HepG2 (cell line): Measurements from ENCODE around the gene DCLK1. TPM values are rescaled to one million over a fixed set of nuclear protein-coding genes. Genes with fewer than 3 reads are reported as not detected.

Experiments
- ATAC-seq: fragments of 200-7000 bp; cut with Tn5 transposase; 3 replicates; pipeline ENCODE4 v1.9.1; 2020; ENCODE audit warnings: mild to moderate bottlenecking, moderate library complexity
- BruUV-seq: library from RNA; stranded (reverse); fragments of 400-500 nt; replicated peaks from 2 replicates; lab custom pipeline; 2021; lab: Mats Ljungman, UMichigan
- CTCF ChIA-PET: fragments of 300-600 bp; formaldehyde crosslinking; extraction: SDS; loops from one replicate; lab custom pipeline; 2021; ENCODE audit warnings: low total read pairs, inconsistent platforms, low intra/inter-chr PET ratio; lab: Yijun Ruan, JAX
- POLR2A ChIA-PET: fragments of 350-600 bp; sonication (Branson Sonifier 250); formaldehyde crosslinking; loops from one replicate; lab custom pipeline; 2020; ENCODE audit warnings: antibody characterized with exemption, inconsistent platforms; lab: Yijun Ruan, JAX
- DNase-seq: peaks from one replicate; pipeline ENCODE4 v3.0.0-alpha.2; 2015; ENCODE audit warnings: low spot score
- FAIRE-seq: peaks from 3 replicates; lab custom pipeline; 2011; peaks lifted over from hg19 to GRCh38; lab: Jason Lieb, UNC
- H2AFZ ChIP-seq: one replicate; pipeline ENCODE4 v1.6.1; 2011; ENCODE audit warnings: low read length, inconsistent platforms
- H3K27ac ChIP-seq: fragments of 300-600 bp; 3 replicates; pipeline ENCODE4 v1.8.0; 2011; ENCODE audit warnings: mixed run types, mild to moderate bottlenecking, mixed read lengths, low read length, inconsistent platforms; ENCODE audit not compliant: insufficient read depth; ENCODE audit errors: extremely low read length
- H3K27me3 ChIP-seq, 2 experiments: fragments of 200-600 bp in 1 of 2; 2 replicates in 1 of 2; 3 replicates in 1 of 2; pipeline versions ENCODE4 v1.6.0 to v1.8.0; 2011; ENCODE audit warnings: low read length in 2 of 2, mild to moderate bottlenecking in 2 of 2, moderate library complexity in 2 of 2, inconsistent platforms in 1 of 2; ENCODE audit not compliant: insufficient read depth in 2 of 2, control insufficient read depth in 1 of 2
- H3K36me3 ChIP-seq, 2 experiments: fragments of 200-600 bp in 1 of 2; replicated peaks in 1 of 2; 2 replicates in 1 of 2; 3 replicates in 1 of 2; pipeline versions ENCODE4 v1.5.1 to v1.8.0; 2011; ENCODE audit warnings: low read length in 2 of 2, inconsistent platforms in 1 of 2; ENCODE audit not compliant: insufficient read depth in 2 of 2, control insufficient read depth in 1 of 2
- H3K4me1 ChIP-seq: 2 replicates; pipeline ENCODE4 v1.5.1; 2012; ENCODE audit warnings: low read length, inconsistent platforms; ENCODE audit not compliant: insufficient read depth
- H3K4me2 ChIP-seq: 2 replicates; pipeline ENCODE4 v1.6.0; 2011; ENCODE audit warnings: low read depth, low read length, inconsistent platforms
- H3K4me3 ChIP-seq, 3 experiments: fragments of 200-600 bp in 1 of 3; sonication (generic), shearing (Covaris generic) in 1 of 3; replicated peaks in 1 of 3; 2 replicates each; pipeline ENCODE4 v1.5.1; 2011 to 2016; ENCODE audit warnings: low read length in 3 of 3, inconsistent platforms in 2 of 3, low read depth in 2 of 3, mild to moderate bottlenecking in 2 of 3, control low read depth in 1 of 3, mixed read lengths in 1 of 3; ENCODE audit not compliant: insufficient read depth in 1 of 3
- H3K79me2 ChIP-seq: one replicate; pipeline ENCODE4 v1.6.1; 2011; ENCODE audit warnings: low read length, inconsistent platforms; ENCODE audit not compliant: insufficient read depth
- H3K9ac ChIP-seq: 2 replicates; pipeline ENCODE4 v1.6.0; 2011; ENCODE audit warnings: mild to moderate bottlenecking, low read depth, low read length, inconsistent platforms; ENCODE audit not compliant: insufficient read depth
- H3K9me3 ChIP-seq: 2 replicates; pipeline ENCODE4 v1.5.1; 2012; ENCODE audit warnings: mild to moderate bottlenecking, low read length
- H4K20me1 ChIP-seq: 2 replicates; pipeline ENCODE4 v1.6.0; 2011; ENCODE audit warnings: inconsistent platforms, mild to moderate bottlenecking, low read length, moderate library complexity; ENCODE audit not compliant: insufficient read depth
- ARNTL ChIP-seq: sonication (generic); formaldehyde crosslinking; IDR thresholded peaks from 2 replicates; pipeline ENCODE4 v1.4.0; 2020; ENCODE audit warnings: mild to moderate bottlenecking, missing genetic modification reagents
- FOXK1 ChIP-seq: sonication (generic); formaldehyde crosslinking; IDR thresholded peaks from 2 replicates; pipeline ENCODE4 v1.4.0; 2020; ENCODE audit warnings: low read depth, missing genetic modification reagents, borderline replicate concordance
- HINFP ChIP-seq: sonication (generic); formaldehyde crosslinking; IDR thresholded peaks from 2 replicates; pipeline ENCODE4 v1.4.0; 2020; ENCODE audit warnings: low read depth, mild to moderate bottlenecking, missing genetic modification reagents
- LRRFIP1 ChIP-seq: sonication (generic); formaldehyde crosslinking; conservative IDR thresholded peaks from 2 replicates; pipeline ENCODE4 v1.4.0; 2020; ENCODE audit warnings: missing genetic modification reagents
- NBN ChIP-seq: fragments of 450-650 bp; conservative IDR thresholded peaks from 2 replicates; pipeline ENCODE4 v1.6.1; 2017
- TIGD3 ChIP-seq: sonication (generic); formaldehyde crosslinking; IDR thresholded peaks from 2 replicates; pipeline ENCODE4 v1.5.1; 2020; ENCODE audit warnings: mild to moderate bottlenecking, missing genetic modification reagents, borderline replicate concordance
- ZNF143 ChIP-seq: sonication (generic); formaldehyde crosslinking; IDR thresholded peaks from 2 replicates; pipeline ENCODE4 v1.4.0; 2020; ENCODE audit warnings: missing genetic modification reagents
- ZNF282 ChIP-seq: fragments of 450-650 bp; IDR thresholded peaks from 2 replicates; pipeline ENCODE4 v1.6.1; 2018; ENCODE audit not compliant: partially characterized antibody
- ZNF33B ChIP-seq: sonication (generic); formaldehyde crosslinking; IDR thresholded peaks from 2 replicates; pipeline ENCODE4 v1.5.1; 2020; ENCODE audit warnings: mild to moderate bottlenecking, missing genetic modification reagents
- ZNF816 ChIP-seq: sonication (generic); formaldehyde crosslinking; IDR thresholded peaks from 2 replicates; pipeline ENCODE4 v1.8.0; 2022; ENCODE audit warnings: missing genetic modification reagents, mild to moderate bottlenecking, borderline replicate concordance
- WGBS: methylation state at CpG from one replicate; pipeline ENCODE4 v1.1.6; 2017; ENCODE audit warnings: low lambda C conversion rate; 5-methylcytosine and 5-hydroxymethylcytosine counted together
- in situ Hi-C: cut with HindIII; loops from 2 replicates; pipeline ENCODE4 v1.10.0; 2017; ENCODE audit warnings: low pct_unique_long_range_greater_than_20kb; ENCODE audit not compliant: extremely low pct_ligation_motif_present
- intact Hi-C: fragments of 100-400 bp; cut with micrococcal nuclease; formaldehyde crosslinking; loops from one replicate; pipeline ENCODE4 v1.10.0; 2022; ENCODE audit not compliant: unreplicated experiment
- polyA plus RNA-seq, 8 experiments: library from polyadenylated mRNA; depleted of rRNA in 3 of 8; stranded (reverse) in 7 of 8; unstranded in 1 of 8; fragments of >200 nt; fragmentation: Illumina TruSeq in 4 of 8; extraction: Trizol in 4 of 8; gene quantifications; 2 replicates each; pipeline versions ENCODE4 v1.2.1 to v1.2.3, GENCODE V29; 2011 to 2016; ENCODE audit warnings: low read depth in 4 of 8, missing spikeins in 1 of 8, mixed read lengths in 1 of 8; ENCODE audit not compliant: insufficient read depth in 1 of 8
- total RNA-seq, 5 experiments: library from RNA; depleted of rRNA; stranded (reverse); fragments of >200 nt; fragmentation: Illumina TruSeq; extraction: Trizol; gene quantifications; 2 replicates each; pipeline ENCODE4 v1.2.3, GENCODE V29; 2016; ENCODE audit warnings: low read depth in 1 of 5

Gene DCLK1
- total and polyA plus RNA-seq, 2 of the 13 experiments (the other 11 are each of a cell fraction or from before 2014, with no cell fraction given): not detected

GRCh38 chr13:35761440-35762252 is 369.5 kb downstream of the DCLK1 start:
- no peak for DNase-seq
- peak; percentile 22 for TF ChIP-seq ZNF282
- no peak for TF ChIP-seq FOXK1
- 0 out of 2 replicates have a peak, but pooled peaks have one; percentile 10 for TF ChIP-seq NBN
- TF ChIP-seq, all 625 proteins: peak for 2
- Histone ChIP-seq H3K79me2 (no peaks in the 10 kb centered on the region), H3K4me3 (no peak overlapping the region), H3K9me3 (peaks cover 21% of the 10 kb centered on the region), H3K27ac (no peak overlapping the region), H3K27me3 (no peaks in the 10 kb centered on the region; a peak in 2 of 5 replicates), H3K9ac (no peak overlapping the region), H2AFZ (no peak overlapping the region), H4K20me1 (no peaks in the 10 kb centered on the region), H3K36me3 (no peaks in the 10 kb centered on the region), H3K4me1 (no peaks in the 10 kb centered on the region), H3K4me2 (no peak overlapping the region)
- 41% methylated on average over 2 of the region's 2 CpGs for WGBS
- ATAC-seq (no peak), FAIRE-seq (peak; percentile 18)
- ChIA-PET POLR2A (no interaction called here), CTCF (no interaction called here)
- BruUV-seq: no TSS peak
- in situ Hi-C loops: no loop called here
- intact Hi-C loops: no loop called here

DNA sequence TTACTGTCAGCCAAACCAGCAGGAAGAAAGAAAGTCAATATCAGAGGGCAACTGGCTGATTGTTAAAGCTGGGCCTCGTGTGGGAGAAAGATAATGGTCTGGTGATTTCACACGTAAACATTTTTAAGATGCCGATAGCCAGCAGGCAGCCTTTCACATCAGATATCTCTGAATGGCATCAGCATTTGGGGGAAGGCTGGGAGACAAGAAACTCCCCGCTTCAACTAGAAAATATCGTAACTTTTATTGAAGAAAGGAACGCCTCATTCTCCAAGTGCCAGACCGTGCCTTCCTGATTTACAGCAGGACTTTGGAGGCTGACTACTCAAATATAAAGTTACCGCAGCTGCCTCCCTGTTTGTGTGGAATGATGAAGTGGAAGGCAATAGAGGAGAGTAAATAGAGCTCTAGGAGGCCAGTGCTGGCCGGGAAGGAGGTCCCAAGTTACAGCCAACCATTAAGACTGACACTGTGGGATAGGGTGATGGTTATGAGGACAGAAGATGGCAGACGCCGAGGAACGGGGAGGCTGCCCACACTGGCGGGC is 370.4 kb downstream of the DCLK1 start:
- Histone ChIP-seq H4K20me1 (no peaks in the 10 kb centered on the region), H3K36me3 (no peaks in the 10 kb centered on the region), H3K9ac (no peak overlapping the region), H3K79me2 (no peaks in the 10 kb centered on the region), H3K4me1 (no peaks in the 10 kb centered on the region), H3K27ac (no peak overlapping the region), H3K4me3 (no peak overlapping the region), H3K9me3 (peaks cover 21% of the 10 kb centered on the region), H3K27me3 (no peaks in the 10 kb centered on the region; a peak in 2 of 5 replicates), H3K4me2 (no peak overlapping the region), H2AFZ (no peak overlapping the region)
- DNase-seq: no peak
- FAIRE-seq: no peak
- ATAC-seq: no peak
- ChIA-PET CTCF (no interaction called here), POLR2A (no interaction called here)
- TF ChIP-seq ZNF143 (CRISPR knock-in tag) (no peak), HINFP (CRISPR knock-in tag) (no peak), ZNF816 (CRISPR knock-in tag) (no peak), TIGD3 (no peak), ZNF33B (no peak), LRRFIP1 (CRISPR knock-in tag) (no peak), ARNTL (CRISPR knock-in tag) (no peak)
- intact Hi-C loops: no loop called here
- 40% methylated on average over 12 of the region's 13 CpGs for WGBS
- in situ Hi-C loops: no loop called here
- no TSS peak for BruUV-seq
